WTC11 (cell line): ENCODE data around the gene CDPF1.

Source experiments
- ESRRA ChIP-seq: sonication (generic); formaldehyde crosslinking; IDR thresholded peaks from 2 replicates; pipeline ENCODE4 v1.8.1; 2022; ENCODE audit warnings: mild to moderate bottlenecking, missing genetic modification reagents, borderline replicate concordance
- ETV6 ChIP-seq: sonication (generic); formaldehyde crosslinking; IDR thresholded peaks from 2 replicates; pipeline ENCODE4 v1.8.1; 2022; ENCODE audit warnings: mild to moderate bottlenecking, missing genetic modification reagents
- FOXK1 ChIP-seq: sonication (generic); formaldehyde crosslinking; IDR thresholded peaks from 2 replicates; pipeline ENCODE4 v1.8.0; 2022; ENCODE audit warnings: mild to moderate bottlenecking, moderate library complexity, missing genetic modification reagents
- GTF2I ChIP-seq: fragments of 250-450 bp; sonication (Bioruptor Pico); conservative IDR thresholded peaks from 2 replicates; pipeline ENCODE4 v1.4.0; 2021; ENCODE audit warnings: mild to moderate bottlenecking
- TF ChIP-seq, protein P1 (sequence below): fragments of 200-600 bp; IDR thresholded peaks from 2 replicates; pipeline ENCODE4 v1.8.0; 2022; ENCODE audit warnings: antibody characterized with exemption
- TF ChIP-seq, protein P2 (sequence below): sonication (generic); formaldehyde crosslinking; conservative IDR thresholded peaks from 2 replicates; pipeline ENCODE4 v1.8.1; 2022; ENCODE audit warnings: mild to moderate bottlenecking, missing genetic modification reagents
- TF ChIP-seq, protein P3 (sequence below): sonication (generic); formaldehyde crosslinking; IDR thresholded peaks from 2 replicates; pipeline ENCODE4 v1.8.1; 2023; ENCODE audit warnings: mild to moderate bottlenecking, missing genetic modification reagents, moderate library complexity
- TF ChIP-seq, protein P4 (sequence below): sonication (generic); formaldehyde crosslinking; IDR thresholded peaks from 2 replicates; pipeline ENCODE4 v1.8.0; 2022; ENCODE audit warnings: mild to moderate bottlenecking, missing genetic modification reagents

DNA sequence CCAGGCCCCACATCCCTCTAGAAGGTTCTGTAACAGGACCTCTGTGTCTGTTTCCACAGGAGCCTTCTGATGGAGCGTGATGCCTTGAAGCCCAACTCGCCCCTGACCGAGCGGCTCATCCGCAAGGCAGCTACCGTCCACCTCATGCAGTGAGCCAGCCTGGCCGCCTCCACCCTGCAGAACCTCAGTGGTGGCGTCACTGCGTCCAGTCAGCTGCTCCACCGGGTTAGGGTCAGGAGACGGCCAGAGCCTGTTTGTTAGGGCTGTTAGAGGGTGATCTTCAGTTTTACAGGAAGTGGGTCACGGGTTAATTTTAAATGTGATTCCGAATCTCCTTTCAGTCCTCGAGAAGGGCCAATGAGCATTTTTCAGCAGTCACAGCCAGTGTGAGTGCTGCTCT, 42.6 kb upstream of the CDPF1 start:
- TF ChIP-seq, protein P1, sequence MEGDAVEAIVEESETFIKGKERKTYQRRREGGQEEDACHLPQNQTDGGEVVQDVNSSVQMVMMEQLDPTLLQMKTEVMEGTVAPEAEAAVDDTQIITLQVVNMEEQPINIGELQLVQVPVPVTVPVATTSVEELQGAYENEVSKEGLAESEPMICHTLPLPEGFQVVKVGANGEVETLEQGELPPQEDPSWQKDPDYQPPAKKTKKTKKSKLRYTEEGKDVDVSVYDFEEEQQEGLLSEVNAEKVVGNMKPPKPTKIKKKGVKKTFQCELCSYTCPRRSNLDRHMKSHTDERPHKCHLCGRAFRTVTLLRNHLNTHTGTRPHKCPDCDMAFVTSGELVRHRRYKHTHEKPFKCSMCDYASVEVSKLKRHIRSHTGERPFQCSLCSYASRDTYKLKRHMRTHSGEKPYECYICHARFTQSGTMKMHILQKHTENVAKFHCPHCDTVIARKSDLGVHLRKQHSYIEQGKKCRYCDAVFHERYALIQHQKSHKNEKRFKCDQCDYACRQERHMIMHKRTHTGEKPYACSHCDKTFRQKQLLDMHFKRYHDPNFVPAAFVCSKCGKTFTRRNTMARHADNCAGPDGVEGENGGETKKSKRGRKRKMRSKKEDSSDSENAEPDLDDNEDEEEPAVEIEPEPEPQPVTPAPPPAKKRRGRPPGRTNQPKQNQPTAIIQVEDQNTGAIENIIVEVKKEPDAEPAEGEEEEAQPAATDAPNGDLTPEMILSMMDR = no peak
- TF ChIP-seq, protein P2, sequence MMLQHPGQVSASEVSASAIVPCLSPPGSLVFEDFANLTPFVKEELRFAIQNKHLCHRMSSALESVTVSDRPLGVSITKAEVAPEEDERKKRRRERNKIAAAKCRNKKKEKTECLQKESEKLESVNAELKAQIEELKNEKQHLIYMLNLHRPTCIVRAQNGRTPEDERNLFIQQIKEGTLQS = no peak
- TF ChIP-seq, protein P3, sequence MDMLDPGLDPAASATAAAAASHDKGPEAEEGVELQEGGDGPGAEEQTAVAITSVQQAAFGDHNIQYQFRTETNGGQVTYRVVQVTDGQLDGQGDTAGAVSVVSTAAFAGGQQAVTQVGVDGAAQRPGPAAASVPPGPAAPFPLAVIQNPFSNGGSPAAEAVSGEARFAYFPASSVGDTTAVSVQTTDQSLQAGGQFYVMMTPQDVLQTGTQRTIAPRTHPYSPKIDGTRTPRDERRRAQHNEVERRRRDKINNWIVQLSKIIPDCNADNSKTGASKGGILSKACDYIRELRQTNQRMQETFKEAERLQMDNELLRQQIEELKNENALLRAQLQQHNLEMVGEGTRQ = no peak
- TF ChIP-seq, protein P4, sequence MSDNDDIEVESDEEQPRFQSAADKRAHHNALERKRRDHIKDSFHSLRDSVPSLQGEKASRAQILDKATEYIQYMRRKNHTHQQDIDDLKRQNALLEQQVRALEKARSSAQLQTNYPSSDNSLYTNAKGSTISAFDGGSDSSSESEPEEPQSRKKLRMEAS (CRISPR knock-in tag) = no peak
- TF ChIP-seq ESRRA (CRISPR knock-in tag) = no peak
- no peak for TF ChIP-seq FOXK1
- no peak for TF ChIP-seq ETV6 (CRISPR knock-in tag)
- no peak for TF ChIP-seq GTF2I (CRISPR knock-in tag)
